Activated CD4-positive, alpha-beta T cell treated with anti-CD3 and anti-CD28 coated beads, Interleukin-2, amount 50 U/mL, for 16 hours (primary cell): ENCODE measurements around the gene HSD3B2.

ENCODE experiments used
- DNase-seq: peaks from one replicate; pipeline ENCODE4 v3.0.0-alpha.2; 2020

The HSD3B2 gene

DNA sequence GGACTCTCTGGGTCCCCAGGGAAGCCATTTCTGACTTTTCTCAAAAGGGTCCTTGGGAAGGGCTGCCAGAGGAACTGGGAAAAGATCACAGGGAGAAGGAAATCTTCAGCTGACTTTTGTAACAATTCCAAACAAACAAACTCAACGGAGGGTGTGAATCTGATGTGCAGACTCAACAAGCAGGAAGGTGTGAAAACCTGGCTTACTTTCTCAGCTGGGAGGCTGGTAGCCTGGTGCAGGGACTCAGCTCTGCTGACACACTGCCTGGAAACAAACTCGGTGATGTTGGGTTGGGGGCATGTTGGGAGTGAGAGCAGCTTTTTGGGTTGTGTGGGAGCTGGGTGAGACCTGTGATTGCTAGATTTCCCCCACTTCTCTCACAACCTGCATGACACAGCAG, 10.2 kb upstream of the HSD3B2 start:
- no peak for DNase-seq

DNA sequence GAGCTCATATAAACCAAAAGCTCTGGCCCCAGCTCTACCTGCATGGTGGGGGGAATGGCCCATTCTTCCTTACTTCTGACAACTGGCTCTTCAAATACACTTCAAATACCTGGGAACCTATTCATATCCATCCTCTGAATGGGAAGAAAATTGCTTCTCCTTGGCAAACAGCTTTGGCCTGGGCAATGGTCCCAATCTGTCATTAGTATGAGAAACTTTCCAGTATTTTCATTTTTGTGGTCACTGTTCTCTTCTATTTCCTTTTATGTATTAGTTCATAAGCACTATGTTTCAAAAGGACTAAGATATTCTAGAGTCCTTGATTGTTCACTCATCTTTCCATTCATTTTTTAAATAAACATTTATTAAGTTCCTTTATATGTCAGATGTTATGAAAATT, 5.2 kb upstream of the HSD3B2 start:
- no peak for DNase-seq

DNA sequence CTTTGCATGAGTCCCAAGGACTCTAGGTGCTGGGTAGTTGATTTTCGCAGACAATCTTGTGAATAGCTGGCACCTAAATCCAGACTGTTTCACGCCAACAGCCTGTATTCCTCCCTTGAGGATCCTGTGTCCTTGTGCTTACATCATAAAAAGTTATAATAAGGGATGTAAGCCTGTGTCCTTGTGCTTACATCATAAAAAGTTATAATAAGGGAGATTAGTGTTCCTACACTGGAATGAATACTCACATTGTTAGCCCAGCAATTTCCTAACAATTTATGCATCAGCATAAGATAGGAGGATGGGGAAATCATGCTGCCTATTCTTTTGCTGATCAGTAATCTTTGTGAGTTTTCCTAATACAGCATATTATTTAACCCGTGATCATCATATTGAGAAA, 4.0 kb upstream of the HSD3B2 start:
- no peak for DNase-seq

DNA sequence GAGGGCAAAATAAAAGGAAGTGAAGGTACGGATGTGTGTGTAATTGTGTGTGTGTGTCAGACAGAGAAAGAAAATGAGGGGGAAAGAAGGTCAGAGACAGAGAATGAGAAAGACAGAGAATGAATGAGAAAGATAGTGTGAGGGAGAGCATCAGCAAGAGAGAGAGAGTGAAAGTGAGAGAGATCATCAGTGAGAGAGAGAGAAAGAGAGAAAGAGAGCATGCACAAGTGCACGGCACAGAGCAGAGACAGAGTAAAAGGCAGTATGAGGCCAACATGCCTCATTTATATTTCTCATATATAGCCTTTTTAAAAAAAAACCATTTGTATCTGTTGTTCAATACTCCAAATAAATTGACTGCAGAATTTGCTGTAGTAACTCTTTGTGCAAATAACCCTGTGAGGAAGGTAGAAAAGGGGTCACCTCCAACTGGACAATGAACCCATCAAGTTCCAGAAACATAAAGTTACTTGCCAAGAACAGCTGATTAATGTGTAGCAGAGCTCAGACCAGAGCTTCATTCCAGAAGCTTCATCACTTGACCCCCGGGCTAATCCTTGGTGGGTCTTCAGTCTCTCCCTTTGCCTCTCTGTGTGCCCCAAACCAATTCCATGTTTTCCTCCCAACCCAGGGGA, 1.2 kb downstream of the HSD3B2 start:
- DNase-seq: no peak

DNA sequence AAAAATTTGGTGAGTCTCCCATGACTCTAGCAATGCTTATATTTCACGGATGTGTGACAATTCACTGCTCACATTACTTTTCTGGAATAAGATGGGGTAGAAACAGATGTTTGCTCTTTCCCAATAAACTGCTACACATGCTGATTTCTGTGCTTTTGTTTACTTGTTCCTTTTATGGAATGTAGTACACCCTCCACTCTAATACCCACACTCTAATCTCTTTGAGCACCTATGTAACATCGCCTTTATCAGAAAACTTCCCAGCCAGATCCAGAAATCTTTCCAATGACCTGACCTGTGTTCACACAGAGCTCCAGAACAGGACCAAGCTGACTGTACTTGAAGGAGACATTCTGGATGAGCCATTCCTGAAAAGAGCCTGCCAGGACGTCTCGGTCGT, 4.2 kb downstream of the HSD3B2 start:
- no peak for DNase-seq

DNA sequence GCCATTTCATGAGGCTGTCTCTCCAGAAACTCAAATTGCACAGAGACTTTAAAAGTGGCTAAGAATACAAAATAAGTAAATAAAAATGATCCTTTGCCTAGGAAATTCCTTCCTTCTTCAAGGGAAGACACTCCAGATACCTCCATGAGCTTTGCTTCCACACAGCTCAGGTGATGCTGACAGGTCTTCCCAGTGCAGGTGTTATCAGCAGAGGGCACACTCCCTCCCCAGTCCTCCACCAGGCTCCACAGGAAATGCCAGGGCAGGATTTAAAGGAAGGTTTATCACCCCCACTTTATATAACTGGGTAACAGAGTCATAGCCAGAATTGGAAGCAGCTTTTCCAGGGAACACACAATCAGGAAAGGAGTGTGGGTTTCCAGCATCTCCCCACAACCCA, 5.7 kb downstream of the HSD3B2 start:
- no peak for DNase-seq

DNA sequence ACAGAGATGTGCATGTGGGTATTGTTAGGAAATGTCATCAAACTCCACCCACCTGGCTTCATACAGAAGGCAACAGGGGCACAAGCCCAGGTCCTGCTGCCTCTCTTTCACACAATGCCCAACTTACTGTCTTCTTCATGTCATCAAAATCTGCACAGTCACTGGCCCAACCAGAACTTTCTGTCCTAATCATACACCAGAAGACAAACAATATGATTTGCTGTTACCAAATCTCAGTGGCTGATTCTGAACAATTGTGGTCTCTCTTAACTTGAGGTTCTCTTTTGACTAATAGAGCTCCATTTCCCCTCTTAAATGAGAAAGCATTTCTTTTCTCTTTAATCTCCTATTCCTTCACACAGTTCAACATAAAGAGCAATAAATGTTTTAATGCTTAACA, 7.7 kb downstream of the HSD3B2 start:
- no peak for DNase-seq

DNA sequence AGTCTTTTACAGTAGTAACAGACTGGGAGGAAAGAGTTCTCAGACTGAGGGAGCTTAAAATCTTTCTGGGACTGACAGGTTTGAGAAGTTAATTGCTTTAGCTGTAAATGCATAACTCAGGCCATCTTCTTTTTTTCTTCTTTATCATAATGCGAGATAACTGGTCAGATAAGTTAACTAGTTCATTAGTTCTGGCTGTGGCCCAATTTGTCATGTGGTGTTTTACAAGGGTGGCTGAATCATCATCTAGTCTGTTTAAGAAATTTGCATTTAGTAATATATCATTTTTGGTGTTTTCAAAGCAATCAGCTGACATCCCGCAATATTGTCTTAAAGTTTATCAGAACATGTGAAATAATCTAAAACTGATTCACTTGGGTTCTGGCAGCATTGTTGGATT, 14.0 kb downstream of the HSD3B2 start:
- DNase-seq: no peak

DNA sequence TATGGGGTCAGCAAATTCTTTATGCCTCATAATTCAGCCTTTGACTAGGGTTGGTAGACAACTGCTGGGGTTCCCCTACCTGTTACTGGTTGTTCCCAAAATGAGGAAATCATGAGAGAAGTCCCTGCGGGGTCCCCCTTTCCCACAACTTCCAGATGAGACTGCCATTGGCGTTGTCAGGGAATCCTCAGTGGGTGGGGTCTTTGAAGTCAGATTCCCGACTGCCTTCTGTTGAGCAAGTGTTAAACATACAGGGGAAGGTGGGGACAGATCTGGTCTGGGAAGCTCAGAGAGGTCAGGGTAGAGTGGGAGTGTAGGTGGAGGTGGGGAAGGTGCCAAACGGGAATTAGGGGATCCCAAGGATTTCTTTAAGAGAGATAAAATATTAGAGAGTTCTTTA, 14.7 kb downstream of the HSD3B2 start:
- no peak for DNase-seq

DNA sequence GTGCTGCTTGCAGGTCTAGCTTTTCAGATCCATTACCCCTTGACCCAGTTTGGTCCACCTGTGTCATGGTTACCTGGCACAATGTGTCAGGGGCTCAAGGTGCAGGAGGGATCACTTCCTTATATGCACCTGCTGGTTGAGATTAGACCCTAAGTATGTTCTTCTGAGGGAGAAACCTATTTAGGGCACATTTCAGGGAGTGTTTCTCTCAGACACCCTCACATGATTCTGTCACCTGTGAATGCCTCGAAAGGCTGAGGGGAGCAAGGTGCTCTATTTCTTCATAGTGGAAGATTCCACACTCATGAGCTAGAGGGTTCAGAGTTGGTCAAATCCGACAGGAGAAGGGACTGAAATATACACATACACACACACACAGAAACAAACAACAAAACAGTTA, 15.5 kb downstream of the HSD3B2 start:
- DNase-seq: no peak

DNA sequence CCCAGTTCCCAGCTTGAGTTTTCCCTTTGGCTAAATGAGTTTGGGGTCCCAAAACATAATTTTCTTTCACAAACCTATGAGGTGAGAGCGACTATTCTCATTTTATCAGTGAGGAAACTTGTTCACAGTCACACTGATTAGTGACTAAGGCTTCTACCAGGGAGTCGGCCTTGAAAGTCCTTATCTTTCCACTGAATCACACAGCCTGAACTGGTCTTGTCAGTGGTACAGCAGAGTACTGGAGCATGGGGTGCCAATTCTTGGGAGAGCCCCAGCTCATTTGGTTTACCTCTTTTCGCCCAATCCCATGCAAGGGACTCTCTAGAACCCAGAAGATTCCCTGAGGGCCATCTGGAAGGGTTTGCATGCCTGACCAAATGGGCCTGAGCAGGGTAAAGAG, 16.9 kb downstream of the HSD3B2 start:
- DNase-seq: no peak

DNA sequence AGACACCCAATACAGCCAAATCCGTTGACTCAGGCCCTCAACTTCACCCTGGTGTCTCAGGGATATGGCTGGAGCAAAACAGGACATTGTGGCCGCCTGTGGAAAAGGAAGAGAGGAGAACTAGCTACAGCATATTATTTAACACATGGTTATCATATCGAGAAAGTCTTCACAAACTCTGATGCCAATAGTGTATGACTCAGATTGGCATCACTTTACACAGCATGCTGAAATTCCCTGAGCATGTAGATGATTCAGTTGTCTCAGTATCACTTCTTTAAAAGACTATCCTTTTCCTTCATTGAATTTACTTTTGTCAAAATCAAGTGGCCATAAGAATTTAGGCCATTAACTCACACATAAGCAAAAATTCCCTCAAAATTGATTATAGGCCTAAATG, 20.1 kb downstream of the HSD3B2 start:
- DNase-seq: no peak

DNA sequence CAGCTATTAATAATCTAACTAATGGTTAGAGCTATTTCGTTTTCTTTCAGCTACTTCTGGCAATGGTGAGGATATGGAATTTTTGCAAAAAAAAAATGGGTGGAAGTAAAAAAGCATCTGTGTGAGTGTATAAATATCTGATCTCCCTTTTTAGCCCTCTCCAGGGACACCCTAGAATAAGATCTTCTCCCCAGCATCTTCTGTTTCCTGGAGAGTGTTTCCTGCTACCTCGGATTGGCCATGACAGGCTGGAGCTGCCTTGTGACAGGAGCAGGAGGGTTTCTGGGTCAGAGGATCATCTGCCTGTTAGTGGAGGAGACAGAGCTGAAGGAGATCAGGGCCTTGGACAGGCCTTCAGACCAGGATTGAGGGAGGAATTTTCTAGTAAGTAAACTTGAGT, 23.8 kb downstream of the HSD3B2 start:
- DNase-seq: no peak

DNA sequence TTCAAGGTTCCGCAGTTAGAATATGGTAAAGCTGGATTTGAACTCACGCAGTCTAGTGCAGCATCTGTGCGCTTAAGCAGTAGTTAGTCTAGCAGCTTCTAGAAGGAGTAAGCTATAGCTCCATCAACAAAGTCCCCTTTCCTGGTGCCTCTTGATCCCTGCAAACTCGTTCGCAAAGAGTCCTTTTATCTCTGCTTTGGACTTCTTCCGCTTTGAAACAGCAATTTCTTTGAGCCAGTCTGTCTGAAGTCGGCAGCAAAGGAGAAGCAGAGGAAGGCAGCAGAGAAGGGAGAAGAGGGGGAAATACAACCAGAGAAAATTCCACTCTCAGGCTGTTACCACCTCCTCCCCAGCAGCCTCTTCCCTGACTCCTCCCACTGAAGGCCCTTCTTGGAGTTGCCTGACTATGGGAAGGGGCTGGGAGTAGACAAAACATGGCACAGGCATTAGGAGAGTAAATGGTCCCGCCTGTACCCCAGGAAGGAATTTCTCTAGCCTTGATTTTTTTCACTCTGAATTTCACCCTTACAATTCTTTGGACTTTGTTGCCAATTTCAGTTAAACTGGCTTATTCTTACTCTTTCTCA, 25.9 kb downstream of the HSD3B2 start:
- DNase-seq: no peak

DNA sequence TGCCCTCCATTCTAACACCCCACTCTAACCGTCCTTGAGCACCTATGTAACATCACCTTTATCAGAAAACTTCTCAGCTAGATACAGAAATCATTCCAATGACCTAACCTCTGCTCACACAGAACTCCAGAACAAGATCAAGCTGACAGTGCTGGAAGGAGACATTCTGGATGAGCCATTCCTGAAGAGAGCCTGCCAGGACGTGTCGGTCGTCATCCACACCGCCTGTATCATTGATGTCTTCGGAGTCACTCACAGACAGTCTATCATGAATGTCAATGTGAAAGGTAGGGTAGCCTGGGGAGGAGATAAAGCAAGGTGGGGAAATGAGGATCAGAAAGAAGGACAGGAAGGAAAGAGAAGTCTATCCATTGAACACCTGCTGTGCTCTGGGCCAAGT, 27.8 kb downstream of the HSD3B2 start:
- DNase-seq: no peak

DNA sequence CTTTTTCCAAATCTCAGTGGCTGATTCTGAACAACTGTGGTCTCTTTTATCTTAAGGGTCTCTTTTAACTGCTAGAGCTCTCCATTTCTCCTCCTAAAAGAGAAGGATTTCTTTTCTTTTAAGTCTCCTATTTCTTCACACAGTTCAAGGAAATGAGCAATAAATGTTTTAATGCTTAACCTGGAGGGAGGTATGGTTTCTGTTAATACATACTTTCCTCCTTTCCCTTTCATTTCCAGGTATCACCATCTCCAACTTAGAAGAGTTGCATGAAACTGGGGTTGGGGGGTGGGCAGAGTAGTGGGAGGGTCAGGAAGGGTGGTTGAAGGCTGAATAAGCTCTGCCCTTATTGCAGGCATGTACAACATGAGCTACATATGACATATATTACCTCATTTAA, 31.4 kb downstream of the HSD3B2 start:
- DNase-seq: no peak

DNA sequence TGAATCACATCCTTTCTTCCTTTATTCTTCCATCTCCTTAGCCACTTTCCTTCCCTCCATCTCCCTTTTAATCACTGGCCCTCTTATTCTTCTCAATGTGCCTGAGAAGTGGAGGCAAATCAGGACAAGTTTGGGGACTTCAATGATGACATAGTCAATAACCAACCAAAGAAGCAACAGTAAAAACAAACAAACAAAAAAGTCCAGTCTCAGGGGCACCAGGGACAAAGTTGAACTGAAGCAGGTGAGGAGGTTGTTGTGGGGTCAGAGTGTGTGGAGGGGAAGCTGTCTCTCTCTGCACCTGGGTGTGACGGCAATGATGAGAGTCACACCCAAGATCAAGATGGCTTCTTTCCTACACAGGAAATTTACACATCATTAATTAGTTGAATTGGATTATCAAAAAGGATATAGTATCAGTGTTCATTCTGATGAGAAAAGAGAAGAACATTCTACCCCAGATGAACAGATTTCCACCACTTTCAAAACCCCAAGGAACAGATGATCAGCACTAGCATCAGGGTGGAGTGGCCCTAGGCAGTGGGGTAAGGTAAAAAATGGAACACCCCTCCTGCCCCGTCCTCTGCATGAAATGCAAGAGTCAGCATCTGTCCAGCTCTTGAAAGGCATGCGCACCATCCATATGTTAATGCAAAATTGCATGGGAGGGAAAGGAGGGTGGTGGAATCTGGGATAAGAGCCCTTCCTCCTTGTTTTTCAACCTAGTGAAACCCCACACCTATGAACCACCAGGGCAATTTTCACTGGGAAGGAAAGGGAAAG, 32.6 kb downstream of the HSD3B2 start:
- no peak for DNase-seq

DNA sequence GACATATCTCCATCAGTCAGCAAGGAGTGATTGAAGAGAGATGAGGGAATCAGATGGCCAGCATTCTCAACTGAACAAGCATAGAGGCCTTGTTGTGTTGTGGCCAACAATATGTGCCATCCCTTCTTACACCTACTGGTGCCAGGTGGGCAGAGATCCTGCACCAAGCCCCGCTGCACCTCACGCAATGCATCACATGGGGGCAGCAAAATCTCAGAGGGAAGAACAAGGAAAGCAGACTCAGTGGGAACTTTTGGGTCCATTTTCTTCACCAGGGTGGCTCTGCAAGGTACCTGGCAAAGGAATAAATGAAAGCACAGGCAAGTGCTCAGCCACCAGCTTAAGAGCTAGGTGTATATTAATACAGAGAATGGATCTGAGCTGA, 33.2 kb downstream of the HSD3B2 start:
- no peak for DNase-seq

DNA sequence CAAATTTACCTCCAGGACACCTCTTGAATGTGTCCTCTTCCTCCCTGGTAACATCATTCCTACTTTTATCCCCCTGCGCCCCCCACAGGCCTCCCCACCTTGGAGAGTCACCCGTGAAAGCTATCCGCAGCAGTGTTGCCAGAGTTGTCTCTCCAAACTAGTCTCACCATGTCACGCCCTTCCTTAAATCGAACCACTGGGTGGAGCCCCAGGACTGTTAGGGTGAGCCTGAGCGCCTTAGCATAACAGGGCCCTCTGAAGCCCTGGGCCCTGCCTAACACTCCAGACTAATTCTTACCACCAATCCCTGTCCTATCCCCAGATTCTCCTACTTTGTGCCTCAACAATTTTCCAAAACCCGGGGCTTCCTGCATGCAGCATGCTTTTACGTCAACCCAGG, 35.0 kb downstream of the HSD3B2 start:
- no peak for DNase-seq

DNA sequence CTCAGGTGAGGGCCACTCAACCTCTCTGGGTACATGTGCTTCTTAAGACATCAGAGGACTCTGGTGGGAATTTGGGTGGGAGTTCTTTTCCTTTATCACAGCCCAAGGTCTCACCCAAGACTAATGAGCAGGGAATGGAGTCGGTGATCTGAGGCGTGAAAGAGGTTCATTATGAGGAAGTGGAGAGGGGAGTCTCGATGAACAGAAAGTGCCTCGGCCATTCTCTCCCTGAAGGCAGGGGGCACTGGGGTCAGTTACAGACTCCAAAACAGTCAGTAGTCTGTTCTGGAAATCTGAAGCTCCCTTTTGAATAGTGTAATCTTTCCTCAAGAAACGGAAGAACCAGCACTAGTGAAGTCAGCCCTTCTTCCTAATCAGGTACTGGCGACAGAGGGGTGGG, 36.2 kb downstream of the HSD3B2 start:
- no peak for DNase-seq

DNA sequence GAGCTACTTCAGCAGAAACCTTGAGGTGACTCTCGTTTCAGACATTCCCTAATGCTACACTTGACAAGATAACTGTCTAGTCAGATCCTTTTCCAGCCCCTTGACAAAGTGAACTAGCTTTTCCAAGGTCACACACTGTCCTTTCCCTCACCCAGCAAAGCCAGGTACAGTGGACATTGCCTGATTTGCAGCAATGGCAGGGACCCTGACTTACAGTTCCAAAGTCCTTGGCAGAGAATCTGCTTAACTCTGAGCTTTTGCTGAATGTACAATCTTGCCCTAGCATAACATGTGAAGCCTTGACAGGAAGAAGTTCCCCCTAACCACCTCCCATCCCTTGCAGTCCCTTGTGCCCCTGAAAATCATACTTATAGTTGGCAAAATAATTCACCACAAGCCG, 37.1 kb downstream of the HSD3B2 start:
- no peak for DNase-seq

DNA sequence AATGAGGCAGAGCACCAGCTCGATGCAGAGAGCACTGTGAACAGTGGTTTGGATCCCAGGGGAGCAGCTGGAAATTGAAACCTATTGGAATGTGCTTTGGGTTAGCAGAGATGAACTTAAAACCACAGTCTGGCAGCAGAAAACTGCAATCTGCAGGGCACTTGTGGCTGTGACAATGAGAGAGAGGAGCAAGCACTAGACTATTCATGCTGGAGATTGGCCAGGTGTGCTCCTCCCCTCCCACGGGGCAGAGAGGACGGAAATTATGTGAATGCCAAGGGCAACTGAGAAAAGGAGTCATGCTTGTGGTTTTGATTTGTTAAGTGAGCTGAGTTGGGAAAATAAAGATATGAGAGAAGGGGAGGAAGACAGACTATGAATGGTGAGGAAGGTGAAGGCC, 38.1 kb downstream of the HSD3B2 start:
- DNase-seq: no peak

DNA sequence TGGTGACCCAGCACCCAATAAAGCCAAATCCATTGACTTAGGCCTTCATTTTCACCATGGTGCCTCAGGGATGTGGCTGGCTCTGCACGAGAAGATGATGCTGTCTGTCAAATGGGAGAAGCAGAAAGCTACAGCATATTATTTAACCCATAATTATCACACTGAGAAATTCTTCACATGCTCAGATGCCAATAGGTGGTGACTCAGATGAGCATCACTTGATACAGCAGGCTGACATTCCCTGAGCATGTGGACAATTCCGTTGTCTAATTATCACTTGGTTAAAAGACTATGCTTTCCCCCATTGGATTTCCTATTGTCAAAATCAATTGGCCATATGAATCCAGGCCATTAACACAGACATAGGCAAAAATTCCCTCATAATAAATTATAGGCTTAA, 48.0 kb downstream of the HSD3B2 start:
- DNase-seq: no peak

DNA sequence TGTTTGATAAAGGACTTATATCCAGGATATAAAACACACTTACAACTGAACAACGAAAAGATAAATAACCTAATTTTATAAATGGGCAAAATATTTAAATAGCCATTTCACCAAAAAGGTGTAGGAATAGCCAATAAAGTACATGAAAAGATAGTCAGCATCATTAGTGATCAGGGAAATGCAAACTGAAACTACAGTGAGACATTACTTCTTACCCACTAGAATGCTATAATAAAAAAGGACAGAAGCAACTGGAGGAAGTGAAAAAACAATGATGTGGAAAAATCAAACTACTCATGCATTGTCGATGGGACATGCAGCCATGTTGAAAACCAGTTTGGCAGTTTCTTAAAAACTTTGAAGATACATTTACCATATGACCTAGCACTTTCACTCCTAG, 48.6 kb downstream of the HSD3B2 start:
- DNase-seq: no peak

DNA sequence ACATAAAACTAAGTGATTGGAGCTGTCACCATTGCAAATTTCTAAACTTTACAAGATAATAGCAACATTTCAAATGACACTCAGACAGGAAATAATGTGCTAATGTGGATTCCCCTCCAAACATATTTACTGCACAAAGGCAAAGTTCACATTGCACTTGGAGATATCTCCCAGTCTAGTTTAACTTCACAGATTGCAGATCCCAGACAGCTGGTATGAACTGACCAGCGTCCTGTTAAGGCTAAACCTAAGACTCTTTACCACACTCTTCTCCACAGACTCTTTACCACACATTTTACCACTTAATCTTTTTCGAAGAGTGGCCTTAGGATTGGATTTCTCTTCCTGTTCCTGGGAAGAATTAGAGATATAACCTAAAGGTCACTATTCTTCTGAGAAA, 51.5 kb downstream of the HSD3B2 start:
- no peak for DNase-seq
